Keratinocyte (primary cell): ENCODE data around the gene HDLBP. TPM values are rescaled to one million over a fixed set of nuclear protein-coding genes. Genes with fewer than 3 reads are reported as not detected.

Experiments used
- DNase-seq: peaks from one replicate; pipeline ENCODE4 v3.0.0-alpha.2; 2011; ENCODE audit warnings: low read depth, missing footprints, low spot score
- FAIRE-seq: peaks from 2 replicates; lab custom pipeline; 2011; peaks lifted over from hg19 to GRCh38; lab: Jason Lieb, UNC
- H2AFZ ChIP-seq: 2 replicates; pipeline ENCODE4 v1.6.0; 2012; ENCODE audit warnings: low read length, control low read depth, inconsistent platforms; ENCODE audit not compliant: control insufficient read depth
- H3K27ac ChIP-seq: 2 replicates; pipeline ENCODE4 v1.5.1; 2011; ENCODE audit warnings: low read length; ENCODE audit not compliant: control insufficient read depth, insufficient read depth
- H3K27me3 ChIP-seq: 3 replicates; pipeline ENCODE4 v1.6.0; 2011; ENCODE audit warnings: low read length; ENCODE audit not compliant: control insufficient read depth, insufficient read depth; ENCODE audit errors: extremely low read depth
- H3K36me3 ChIP-seq, 2 experiments: 2 replicates in 1 of 2; 3 replicates in 1 of 2; pipeline ENCODE4 v1.5.1; 2011; ENCODE audit warnings: low read length in 2 of 2, mild to moderate bottlenecking in 1 of 2; ENCODE audit not compliant: control insufficient read depth in 2 of 2, insufficient read depth in 2 of 2; ENCODE audit errors: extremely low read depth in 1 of 2
- H3K4me1 ChIP-seq: 3 replicates; pipeline ENCODE4 v1.5.1; 2011; ENCODE audit warnings: low read length; ENCODE audit not compliant: control insufficient read depth, insufficient read depth; ENCODE audit errors: extremely low read depth
- H3K4me2 ChIP-seq: 3 replicates; pipeline ENCODE4 v1.6.0; 2011; ENCODE audit warnings: low read depth, low read length; ENCODE audit not compliant: control insufficient read depth, insufficient read depth; ENCODE audit errors: extremely low read depth
- H3K4me3 ChIP-seq, 3 experiments: fragments of 200-600 bp in 1 of 3; sonication (generic) in 1 of 3; 2 replicates in 2 of 3; 3 replicates in 1 of 3; pipeline ENCODE4 v1.5.1; 2011 to 2016; ENCODE audit warnings: low read length in 3 of 3, mild to moderate bottlenecking in 3 of 3, control low read depth in 2 of 3, inconsistent platforms in 1 of 3, low read depth in 1 of 3, mixed read lengths in 1 of 3, mixed run types in 1 of 3, moderate library complexity in 1 of 3; ENCODE audit not compliant: control insufficient read depth in 2 of 3, insufficient read depth in 2 of 3; ENCODE audit errors: extremely low read depth in 1 of 3
- H3K79me2 ChIP-seq: 2 replicates; pipeline ENCODE4 v1.6.0; 2012; ENCODE audit warnings: low read length; ENCODE audit not compliant: control insufficient read depth, insufficient read depth
- H3K9ac ChIP-seq: 3 replicates; pipeline ENCODE4 v1.6.0; 2011; ENCODE audit warnings: low read length; ENCODE audit not compliant: control insufficient read depth, insufficient read depth; ENCODE audit errors: extremely low read depth
- H3K9me1 ChIP-seq: 3 replicates; pipeline ENCODE4 v1.6.0; 2011; ENCODE audit warnings: low read length; ENCODE audit not compliant: control insufficient read depth, insufficient read depth; ENCODE audit errors: extremely low read depth
- H3K9me3 ChIP-seq: 2 replicates; pipeline ENCODE4 v1.5.1; 2012; ENCODE audit warnings: low read depth, low read length; ENCODE audit not compliant: control insufficient read depth
- H4K20me1 ChIP-seq: 3 replicates; pipeline ENCODE4 v1.6.0; 2011; ENCODE audit warnings: low read length; ENCODE audit not compliant: control insufficient read depth, insufficient read depth; ENCODE audit errors: extremely low read depth
- CTCF ChIP-seq, 3 experiments: IDR thresholded peaks in 1 of 3; conservative IDR thresholded peaks in 1 of 3; optimal IDR thresholded peaks in 1 of 3; 2 replicates in 2 of 3; 3 replicates in 1 of 3; pipeline versions ENCODE3 to v1.5.1; 2011; ENCODE audit warnings: low read length in 3 of 3, mild to moderate bottlenecking in 3 of 3, moderate library complexity in 2 of 3, control low read depth in 1 of 3, inconsistent platforms in 1 of 3; ENCODE audit not compliant: insufficient read depth in 2 of 3; ENCODE audit errors: extremely low read depth in 1 of 3
- EZH2 ChIP-seq: IDR thresholded peaks from one replicate; pipeline ENCODE4 v1.6.1; 2012; ENCODE audit warnings: inconsistent platforms, mild to moderate bottlenecking, low read length, moderate library complexity
- dilution Hi-C: fragments of 300-500 bp; cut with MboI; formaldehyde crosslinking; loops from one replicate; pipeline ENCODE4 v1.7.0; 2020; ENCODE audit warnings: low sequenced_read_pairs; ENCODE audit not compliant: extremely low pct_ligation_motif_present
- polyA plus RNA-seq, 5 experiments: library from polyadenylated mRNA; depleted of rRNA in 3 of 5; stranded (reverse) in 3 of 5; stranded (forward) in 1 of 5; unstranded in 1 of 5; fragments of >200 nt; gene quantifications; 1 replicate in 1 of 5; 2 replicates in 3 of 5; 3 replicates in 1 of 5; pipeline versions ENCODE4 v1.2.1 to v1.2.3, GENCODE V29; 2011 to 2012; ENCODE audit warnings: missing spikeins in 2 of 5, low read depth in 1 of 5, low replicate concordance in 1 of 5

The HDLBP gene
- polyA plus RNA-seq, 1 donor (not counting 4 experiments of a cell fraction or from before 2014, with no cell fraction given), result 289 TPM

GRCh38 chr2:241261628-241262027, 53.8 kb downstream of the HDLBP start:
- no peak overlapping the region for H2AFZ ChIP-seq
- H3K4me1 ChIP-seq, result no peaks in the 10 kb centered on the region
- H3K27ac ChIP-seq, result no peak overlapping the region
- H4K20me1 ChIP-seq, result peaks cover 8% of the 10 kb centered on the region
- dilution Hi-C loops, result no loop called here
- TF ChIP-seq CTCF (optimal IDR thresholded peaks at IDR 0.05 in 1 of 3, IDR thresholded peaks at IDR 0.05 in 1 of 3, conservative IDR thresholded peaks at IDR 0.05 in 1 of 3; ENCODE audit: extremely low read depth in 1 of 3, insufficient read depth in 2 of 3, low read length in 3 of 3) (no peak), EZH2 (no peak)
- no peak overlapping the region for H3K4me2 ChIP-seq
- no peak overlapping the region for H3K9ac ChIP-seq
- DNase-seq (no peak), FAIRE-seq (no peak)
- peaks cover 43 to 49% of the 10 kb centered on the region in 2 experiments for H3K36me3 ChIP-seq
- no peaks in the 10 kb centered on the region for H3K9me1 ChIP-seq
- H3K79me2 ChIP-seq, result peaks cover 56% of the 10 kb centered on the region
- no peaks in the 10 kb centered on the region for H3K27me3 ChIP-seq
- no peak overlapping the region for H3K4me3 ChIP-seq
- H3K9me3 ChIP-seq, result no peaks in the 10 kb centered on the region

- dilution Hi-C loops, result no loop called here
- no peak for TF ChIP-seq CTCF (optimal IDR thresholded peaks at IDR 0.05 in 1 of 3, IDR thresholded peaks at IDR 0.05 in 1 of 3, conservative IDR thresholded peaks at IDR 0.05 in 1 of 3; ENCODE audit: extremely low read depth in 1 of 3, insufficient read depth in 2 of 3, low read length in 3 of 3)
- no peak for TF ChIP-seq EZH2
- Histone ChIP-seq H3K4me3 (no peak overlapping the region), H3K27me3 (no peaks in the 10 kb centered on the region), H4K20me1 (peaks cover 4% of the 10 kb centered on the region), H3K79me2 (peaks cover 51% of the 10 kb centered on the region), H3K9me3 (no peaks in the 10 kb centered on the region), H3K9ac (no peak overlapping the region), H3K9me1 (no peaks in the 10 kb centered on the region), H3K27ac (no peak overlapping the region), H3K4me2 (no peak overlapping the region), H2AFZ (no peak overlapping the region), H3K4me1 (no peaks in the 10 kb centered on the region), H3K36me3 (peaks cover 46 to 51% of the 10 kb centered on the region in 2 experiments)
- DNase-seq, result no peak
- FAIRE-seq, result no peak
These were observed 54.6 kb downstream of the HDLBP start for GRCh38 chr2:241260911-241261310.
